Measurements from ENCODE around the gene DRC3.
A peak's percentile ranks its signal among the peaks of the same experiment; 100 is the strongest.
"Not testable (repeated sequence)": the region's sequence is repeated elsewhere in the genome, so short reads cannot be mapped to it uniquely, and the experiment has no call there.

Gene DRC3

DNA sequence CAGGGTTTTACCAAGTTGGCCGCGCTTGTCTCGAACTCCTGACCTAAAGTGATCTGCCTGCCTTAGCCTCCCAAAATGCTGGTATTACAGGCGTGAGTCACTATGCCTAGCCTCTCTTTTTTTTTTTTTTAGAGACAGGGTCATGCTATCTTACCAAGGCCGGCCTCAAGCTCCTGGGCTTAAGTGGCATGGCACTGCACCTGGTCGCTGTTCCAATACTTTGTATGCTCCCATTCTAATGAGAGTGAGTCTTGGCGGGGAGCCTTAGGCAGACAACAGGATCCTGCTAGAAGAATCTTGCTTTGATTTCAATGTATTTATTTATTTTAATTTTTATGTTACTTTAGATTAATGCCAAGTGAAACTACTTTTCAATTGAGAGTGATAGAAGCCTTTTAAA, 22.3 kb upstream of the DRC3 start:
- no peak overlapping the region for H3K4me3 ChIP-seq (ENCODE audit: low read depth, low read length)
- DNase-seq (ENCODE audit: low read depth) = no peak
- TF ChIP-seq, protein P1, sequence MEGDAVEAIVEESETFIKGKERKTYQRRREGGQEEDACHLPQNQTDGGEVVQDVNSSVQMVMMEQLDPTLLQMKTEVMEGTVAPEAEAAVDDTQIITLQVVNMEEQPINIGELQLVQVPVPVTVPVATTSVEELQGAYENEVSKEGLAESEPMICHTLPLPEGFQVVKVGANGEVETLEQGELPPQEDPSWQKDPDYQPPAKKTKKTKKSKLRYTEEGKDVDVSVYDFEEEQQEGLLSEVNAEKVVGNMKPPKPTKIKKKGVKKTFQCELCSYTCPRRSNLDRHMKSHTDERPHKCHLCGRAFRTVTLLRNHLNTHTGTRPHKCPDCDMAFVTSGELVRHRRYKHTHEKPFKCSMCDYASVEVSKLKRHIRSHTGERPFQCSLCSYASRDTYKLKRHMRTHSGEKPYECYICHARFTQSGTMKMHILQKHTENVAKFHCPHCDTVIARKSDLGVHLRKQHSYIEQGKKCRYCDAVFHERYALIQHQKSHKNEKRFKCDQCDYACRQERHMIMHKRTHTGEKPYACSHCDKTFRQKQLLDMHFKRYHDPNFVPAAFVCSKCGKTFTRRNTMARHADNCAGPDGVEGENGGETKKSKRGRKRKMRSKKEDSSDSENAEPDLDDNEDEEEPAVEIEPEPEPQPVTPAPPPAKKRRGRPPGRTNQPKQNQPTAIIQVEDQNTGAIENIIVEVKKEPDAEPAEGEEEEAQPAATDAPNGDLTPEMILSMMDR (conservative IDR thresholded peaks at IDR 0.05; ENCODE audit: low read depth, low read length) = no peak

DNA sequence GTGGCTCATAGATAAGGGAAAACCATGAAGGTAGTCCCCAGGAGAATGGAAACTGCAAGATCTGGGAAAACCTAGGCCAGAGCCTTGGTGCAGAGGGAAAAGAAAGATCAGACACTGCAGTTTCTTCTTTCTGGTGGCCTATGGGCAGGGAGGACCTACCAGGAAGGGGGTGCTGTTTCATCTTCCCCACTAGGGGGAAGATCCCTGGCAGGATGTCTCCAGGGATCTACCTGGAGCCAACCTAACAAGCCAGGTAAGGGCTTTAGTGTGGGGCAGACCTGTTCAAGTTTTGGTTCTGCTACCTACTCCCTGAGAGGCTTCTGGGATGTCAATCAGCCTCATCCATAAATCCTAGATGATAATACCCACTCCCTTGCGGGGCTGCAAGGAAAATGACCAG, 21.9 kb upstream of the DRC3 start:
- no peak overlapping the region for H3K4me3 ChIP-seq (ENCODE audit: low read depth, low read length)
- no peak for DNase-seq (ENCODE audit: low read depth)
- TF ChIP-seq, protein P1 (conservative IDR thresholded peaks at IDR 0.05; ENCODE audit: low read depth, low read length) = peak; percentile 30

- TF ChIP-seq, protein P1 (conservative IDR thresholded peaks at IDR 0.05; ENCODE audit: low read depth, low read length) = no peak
- no peak overlapping the region for H3K4me3 ChIP-seq (ENCODE audit: low read depth, low read length)
- no peak for DNase-seq (ENCODE audit: low read depth)
Measured at GRCh38 chr17:17951524-17951923, 21.1 kb upstream of the DRC3 start.

- no peak for DNase-seq (ENCODE audit: low read depth)
- no peak overlapping the region for H3K4me3 ChIP-seq (ENCODE audit: low read depth, low read length)
- TF ChIP-seq, protein P1 (conservative IDR thresholded peaks at IDR 0.05; ENCODE audit: low read depth, low read length) = no peak
Measured at GRCh38 chr17:17952691-17953090, 20.0 kb upstream of the DRC3 start.

GRCh38 chr17:17954079-17954478, 18.6 kb upstream of the DRC3 start:
- TF ChIP-seq, protein P1 (conservative IDR thresholded peaks at IDR 0.05; ENCODE audit: low read depth, low read length) = no peak
- H3K4me3 ChIP-seq (ENCODE audit: low read depth, low read length) = no peak overlapping the region
- no peak for DNase-seq (ENCODE audit: low read depth)

DNA sequence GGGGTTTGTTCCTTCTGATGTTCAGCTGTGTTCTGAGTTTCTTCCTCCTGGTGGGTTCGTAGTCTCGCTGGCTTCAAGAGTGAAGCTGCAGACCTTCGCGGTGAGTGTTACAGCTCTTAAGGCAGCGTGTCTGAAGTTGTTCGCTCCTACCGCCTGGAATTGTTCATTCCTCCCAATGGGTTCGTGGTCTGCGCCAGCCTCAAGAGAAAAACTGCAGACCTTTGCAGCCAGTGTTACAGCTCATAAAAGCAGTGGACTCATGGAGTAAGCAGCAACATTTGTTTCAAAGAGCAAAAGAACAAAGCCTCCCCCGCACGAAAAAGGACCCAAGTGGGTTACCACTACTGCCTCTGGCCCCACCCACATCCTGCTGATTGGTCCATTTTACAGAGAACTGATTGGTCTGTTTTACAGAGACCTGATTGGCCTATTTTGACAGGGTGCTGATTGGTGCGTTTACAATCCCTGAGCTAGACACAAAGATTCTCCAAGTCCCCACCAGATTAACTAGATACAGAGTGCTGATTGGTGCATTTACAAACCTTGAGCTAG, 16.8 kb upstream of the DRC3 start:
- DNase-seq (ENCODE audit: low read depth); H3K4me3 ChIP-seq (ENCODE audit: low read depth, low read length): not testable (repeated sequence)

- no peak overlapping the region for H3K4me3 ChIP-seq (ENCODE audit: low read depth, low read length)
- TF ChIP-seq, protein P1 (conservative IDR thresholded peaks at IDR 0.05; ENCODE audit: low read depth, low read length) = no peak
- no peak for DNase-seq (ENCODE audit: low read depth)
Measured at GRCh38 chr17:17957584-17957916, 15.1 kb upstream of the DRC3 start.

- H3K4me3 ChIP-seq (ENCODE audit: low read depth, low read length) = no peak overlapping the region
- TF ChIP-seq, protein P1 (conservative IDR thresholded peaks at IDR 0.05; ENCODE audit: low read depth, low read length) = no peak
- no peak for DNase-seq (ENCODE audit: low read depth)
Measured at GRCh38 chr17:17958982-17959381, 13.7 kb upstream of the DRC3 start.
